Activated CD4-positive, alpha-beta T cell treated with anti-CD3 and anti-CD28 coated beads, Interleukin-2, Interleukin-6, amounts not matched to agents 100 ng/mL and 50 ng/mL, durations not matched to agents 16 hours and 8 hours (primary cell): ENCODE results near the gene IDH3A.

Experiments used
- DNase-seq: peaks from one replicate; pipeline ENCODE4 v3.0.0-alpha.2; 2020

IDH3A gene

GRCh38 chr15:78170848-78171773 is 21.9 kb downstream of the IDH3A start:
- DNase-seq = no peak

- no peak for DNase-seq
Observed at GRCh38 chr15:78171864-78172472, 22.8 kb downstream of the IDH3A start.

GRCh38 chr15:78174401-78174800 is 25.2 kb downstream of the IDH3A start:
- DNase-seq = peak; percentile 30

- no peak for DNase-seq
Observed at GRCh38 chr15:78175330-78175729, 26.2 kb downstream of the IDH3A start.

- DNase-seq = peak; percentile 62
Observed at GRCh38 chr15:78177447-78177873, 28.3 kb downstream of the IDH3A start.

GRCh38 chr15:78178064-78178463 is 28.9 kb downstream of the IDH3A start:
- DNase-seq = no peak

GRCh38 chr15:78179286-78179840 is 30.2 kb downstream of the IDH3A start:
- no peak for DNase-seq

- no peak for DNase-seq
Observed at GRCh38 chr15:78179906-78180305, 30.7 kb downstream of the IDH3A start.

GRCh38 chr15:78182336-78182700 is 33.2 kb downstream of the IDH3A start:
- DNase-seq = no peak

- no peak for DNase-seq
Observed at GRCh38 chr15:78182821-78183220, 33.7 kb downstream of the IDH3A start.

- DNase-seq = no peak
Observed at GRCh38 chr15:78192826-78193594, 43.8 kb downstream of the IDH3A start.

GRCh38 chr15:78193731-78194567 is 44.8 kb downstream of the IDH3A start:
- DNase-seq = no peak

- DNase-seq = no peak
Observed at GRCh38 chr15:78194568-78194925, 45.4 kb downstream of the IDH3A start.

- peak; percentile 51 for DNase-seq
Observed at GRCh38 chr15:78195735-78196201, 46.6 kb downstream of the IDH3A start.

GRCh38 chr15:78197632-78198031 is 48.5 kb downstream of the IDH3A start:
- no peak for DNase-seq

- no peak for DNase-seq
Observed at GRCh38 chr15:78200276-78200930, 51.2 kb downstream of the IDH3A start.

- DNase-seq = no peak
Observed at GRCh38 chr15:78201281-78202190, 52.4 kb downstream of the IDH3A start.

GRCh38 chr15:78203346-78204225 is 54.4 kb downstream of the IDH3A start:
- DNase-seq = no peak
